GM12878 (cell line): ENCODE data around the gene CALM3.

Experiments
- BMI1 ChIP-seq: fragments of 450-650 bp; IDR thresholded peaks from 2 replicates; pipeline ENCODE4 v1.6.1; 2016; ENCODE audit warnings: mild to moderate bottlenecking, moderate library complexity, borderline replicate concordance
- CTCF ChIP-seq, 3 experiments: IDR thresholded peaks in 2 of 3; conservative IDR thresholded peaks in 1 of 3; 2 replicates each; pipeline ENCODE4 v1.5.1; 2011; ENCODE audit warnings: low read depth in 3 of 3, low read length in 3 of 3, mild to moderate bottlenecking in 3 of 3, control low read depth in 2 of 3, moderate library complexity in 2 of 3, inconsistent platforms in 1 of 3, mixed read lengths in 1 of 3; ENCODE audit not compliant: control insufficient read depth in 2 of 3, insufficient read depth in 1 of 3; ENCODE audit errors: extremely low read depth in 1 of 3
- HDAC2 ChIP-seq: fragments of 200-600 bp; sonication (generic); IDR thresholded peaks from 2 replicates; pipeline ENCODE4 v1.6.1; 2017
- MLLT1 ChIP-seq: fragments of 450-650 bp; IDR thresholded peaks from 2 replicates; pipeline ENCODE4 v1.6.1; 2016; ENCODE audit warnings: mild to moderate bottlenecking
- SIN3A ChIP-seq: IDR thresholded peaks from 2 replicates; pipeline ENCODE4 v1.6.1; 2012; ENCODE audit warnings: low read depth, low read length, improper control_type of control experiment
- TAF1 ChIP-seq: IDR thresholded peaks from 2 replicates; pipeline ENCODE4 v1.6.1; 2011; ENCODE audit warnings: mild to moderate bottlenecking, low read depth, low read length, borderline replicate concordance
- USF2 ChIP-seq: IDR thresholded peaks from 2 replicates; pipeline ENCODE4 v1.6.1; 2011; ENCODE audit warnings: low read depth, low read length, improper control_type of control experiment, borderline replicate concordance
- ZNF274 ChIP-seq: IDR thresholded peaks from one replicate; pipeline ENCODE4 v1.8.0; 2011; ENCODE audit not compliant: insufficient read length, insufficient read depth

- TF ChIP-seq TAF1 (no peak), HDAC2 (no peak), CTCF (IDR thresholded peaks at IDR 0.05 in 2 of 3, conservative IDR thresholded peaks at IDR 0.05 in 1 of 3; ENCODE audit: control insufficient read depth in 2 of 3, extremely low read depth in 1 of 3, insufficient read depth in 1 of 3, low read depth in 3 of 3, low read length in 3 of 3) (no peak), USF2 (no peak), BMI1 (no peak), MLLT1 (no peak), SIN3A (no peak), ZNF274 (no peak)
Measured at GRCh38 chr19:46648961-46649960, 48.1 kb downstream of the CALM3 start.
